ENCODE measurements around the gene MIA2.

GRCh38 chr14:39212034-39212433, 21.7 kb upstream of the MIA2 start:
- TF ChIP-seq CTCF (IDR thresholded peaks at IDR 0.05) (no peak), POLR2A (IDR thresholded peaks at IDR 0.05) (no peak)

Measured in body of pancreas (tissue), 4 donors.